ENCODE results near the gene PHF21B.
A peak's percentile ranks its signal among the peaks of the same experiment; 100 is the strongest.

Gene PHF21B

GRCh38 chr22:44918925-44919392 is 90.8 kb downstream of the PHF21B start:
- Histone ChIP-seq H3K18ac (ENCODE audit: low read length) (no peak overlapping the region), H2BK12ac (ENCODE audit: low read length) (no peak overlapping the region), H4K8ac (ENCODE audit: low read depth, low read length) (peak overlapping the region; percentile 65), H3K9ac (ENCODE audit: low read depth, low read length, poor library complexity) (peak overlapping the region; percentile 12), H3K79me1 (ENCODE audit: low read depth, low read length) (peaks cover 23% of the 10 kb centered on the region), H2BK120ac (ENCODE audit: low read depth, low read length) (no peak overlapping the region), H3K9me3 (replicated peaks in 1 of 2; ENCODE audit: control insufficient read depth in 2 of 2, insufficient read depth in 1 of 2, low read depth in 1 of 2, low read length in 2 of 2) (peaks cover under 1 to 4% of the 10 kb centered on the region in 2 donors), H4K91ac (ENCODE audit: low read depth, low read length, poor library complexity) (no peak overlapping the region), H2BK15ac (ENCODE audit: low read length) (no peak overlapping the region), H3K14ac (ENCODE audit: low read length) (no peak overlapping the region), H3K27ac (replicated peaks; ENCODE audit: low read length) (no peak overlapping the region), H3K23ac (ENCODE audit: low read depth, low read length, poor library complexity) (peak overlapping the region; percentile 65), H3K36me3 (replicated peaks in 1 of 2; ENCODE audit: control insufficient read depth in 2 of 2, insufficient read depth in 2 of 2, low read length in 2 of 2) (peaks cover 30 to 73% of the 10 kb centered on the region in 2 donors), H3K4ac (ENCODE audit: low read length) (no peak overlapping the region), H2AFZ (ENCODE audit: low read length) (no peak overlapping the region), H2BK5ac (ENCODE audit: low read length) (no peak overlapping the region), H3K4me3 (ENCODE audit: low read length in 2 of 2) (no peak overlapping the region), H3K4me2 (ENCODE audit: insufficient read depth, low read length, poor library complexity, severe bottlenecking) (no peak overlapping the region), H3K27me3 (ENCODE audit: control insufficient read depth in 3 of 3, insufficient read depth in 3 of 3, low read depth in 1 of 3, low read length in 3 of 3) (no peaks in the 10 kb centered on the region), H3K4me1 (ENCODE audit: control insufficient read depth in 2 of 2, insufficient read depth in 1 of 2, low read depth in 1 of 2, low read length in 2 of 2) (no peaks in the 10 kb centered on the region), H2AK5ac (ENCODE audit: low read depth, low read length) (no peak overlapping the region)
- WGBS, 2 donors (ENCODE audit: extremely low coverage in 2 of 2, insufficient read length in 2 of 2, insufficient replicate concordance in 1 of 2), result no CpG with 5 or more reads among the region's 8 CpGs
- no peak for DNase-seq (ENCODE audit: low spot score)

GRCh38 chr22:44918166-44918924 is 91.5 kb downstream of the PHF21B start:
- Histone ChIP-seq H4K91ac (ENCODE audit: low read depth, low read length, poor library complexity) (no peak overlapping the region), H2BK5ac (ENCODE audit: low read length) (no peak overlapping the region), H3K4me3 (ENCODE audit: low read length in 2 of 2) (no peak overlapping the region), H2BK15ac (ENCODE audit: low read length) (no peak overlapping the region), H3K27me3 (ENCODE audit: control insufficient read depth in 3 of 3, insufficient read depth in 3 of 3, low read depth in 1 of 3, low read length in 3 of 3) (no peaks in the 10 kb centered on the region), H4K8ac (ENCODE audit: low read depth, low read length) (no peak overlapping the region), H2BK120ac (ENCODE audit: low read depth, low read length) (no peak overlapping the region), H3K4me2 (ENCODE audit: insufficient read depth, low read length, poor library complexity, severe bottlenecking) (no peak overlapping the region), H3K79me1 (ENCODE audit: low read depth, low read length) (peaks cover 23% of the 10 kb centered on the region), H3K27ac (replicated peaks; ENCODE audit: low read length) (no peak overlapping the region), H3K18ac (ENCODE audit: low read length) (no peak overlapping the region), H2BK12ac (ENCODE audit: low read length) (no peak overlapping the region), H2AK5ac (ENCODE audit: low read depth, low read length) (no peak overlapping the region), H3K14ac (ENCODE audit: low read length) (peak overlapping the region; percentile 82), H2AFZ (ENCODE audit: low read length) (no peak overlapping the region), H3K4ac (ENCODE audit: low read length) (no peak overlapping the region), H3K23ac (ENCODE audit: low read depth, low read length, poor library complexity) (peak overlapping the region; percentile 65), H3K4me1 (ENCODE audit: control insufficient read depth in 2 of 2, insufficient read depth in 1 of 2, low read depth in 1 of 2, low read length in 2 of 2) (no peaks in the 10 kb centered on the region), H3K9ac (ENCODE audit: low read depth, low read length, poor library complexity) (peak overlapping the region; percentile 12), H3K36me3 (replicated peaks in 1 of 2; ENCODE audit: control insufficient read depth in 2 of 2, insufficient read depth in 2 of 2, low read length in 2 of 2) (peaks cover 34 to 79% of the 10 kb centered on the region in 2 donors), H3K9me3 (replicated peaks in 1 of 2; ENCODE audit: control insufficient read depth in 2 of 2, insufficient read depth in 1 of 2, low read depth in 1 of 2, low read length in 2 of 2) (peaks cover 3 to 6% of the 10 kb centered on the region in 2 donors)
- WGBS, 2 donors (ENCODE audit: extremely low coverage in 2 of 2, insufficient read length in 2 of 2, insufficient replicate concordance in 1 of 2), result no CpG with 5 or more reads among the region's 18 CpGs
- no peak for DNase-seq (ENCODE audit: low spot score)

- peaks cover 10 to 13% of the 10 kb centered on the region in 2 donors for H3K9me3 ChIP-seq (replicated peaks in 1 of 2; ENCODE audit: control insufficient read depth in 2 of 2, insufficient read depth in 1 of 2, low read depth in 1 of 2, low read length in 2 of 2)
- H4K8ac ChIP-seq (ENCODE audit: low read depth, low read length), result no peak overlapping the region
- H3K18ac ChIP-seq (ENCODE audit: low read length), result no peak overlapping the region
- H3K14ac ChIP-seq (ENCODE audit: low read length), result no peak overlapping the region
- H2AK5ac ChIP-seq (ENCODE audit: low read depth, low read length), result no peak overlapping the region
- no peak overlapping the region for H3K4me2 ChIP-seq (ENCODE audit: insufficient read depth, low read length, poor library complexity, severe bottlenecking)
- H2AFZ ChIP-seq (ENCODE audit: low read length), result no peak overlapping the region
- no peak overlapping the region for H2BK15ac ChIP-seq (ENCODE audit: low read length)
- H2BK120ac ChIP-seq (ENCODE audit: low read depth, low read length), result no peak overlapping the region
- no CpG with 5 or more reads among the region's 19 CpGs for WGBS, 2 donors (ENCODE audit: extremely low coverage in 2 of 2, insufficient read length in 2 of 2, insufficient replicate concordance in 1 of 2)
- no peak for DNase-seq (ENCODE audit: low spot score)
- H3K4me3 ChIP-seq (ENCODE audit: low read length in 2 of 2), result no peak overlapping the region
- peak overlapping the region; percentile 39 for H2BK5ac ChIP-seq (ENCODE audit: low read length)
- H4K91ac ChIP-seq (ENCODE audit: low read depth, low read length, poor library complexity), result no peak overlapping the region
- peak overlapping the region; percentile 52 for H3K23ac ChIP-seq (ENCODE audit: low read depth, low read length, poor library complexity)
- no peaks in the 10 kb centered on the region for H3K27me3 ChIP-seq (ENCODE audit: control insufficient read depth in 3 of 3, insufficient read depth in 3 of 3, low read depth in 1 of 3, low read length in 3 of 3)
- H3K4ac ChIP-seq (ENCODE audit: low read length), result no peak overlapping the region
- H3K9ac ChIP-seq (ENCODE audit: low read depth, low read length, poor library complexity), result no peak overlapping the region
- no peaks in the 10 kb centered on the region for H3K4me1 ChIP-seq (ENCODE audit: control insufficient read depth in 2 of 2, insufficient read depth in 1 of 2, low read depth in 1 of 2, low read length in 2 of 2)
- H3K79me1 ChIP-seq (ENCODE audit: low read depth, low read length), result peaks cover 23% of the 10 kb centered on the region
- H2BK12ac ChIP-seq (ENCODE audit: low read length), result no peak overlapping the region
- peaks cover 41 to 87% of the 10 kb centered on the region in 2 donors for H3K36me3 ChIP-seq (replicated peaks in 1 of 2; ENCODE audit: control insufficient read depth in 2 of 2, insufficient read depth in 2 of 2, low read length in 2 of 2)
- no peak overlapping the region for H3K27ac ChIP-seq (replicated peaks; ENCODE audit: low read length)
Measured at GRCh38 chr22:44917372-44918165, 92.2 kb downstream of the PHF21B start.
